ENCODE measurements around the gene NUDT4. TPM values are rescaled to one million over a fixed set of nuclear protein-coding genes. Genes with fewer than 3 reads are reported as not detected.
"Not testable (repeated sequence)": the region's sequence is repeated elsewhere in the genome, so short reads cannot be mapped to it uniquely, and the experiment has no call there.

Gene NUDT4
- total RNA-seq, 1 donor from 2014 or later = 41.0 TPM

DNA sequence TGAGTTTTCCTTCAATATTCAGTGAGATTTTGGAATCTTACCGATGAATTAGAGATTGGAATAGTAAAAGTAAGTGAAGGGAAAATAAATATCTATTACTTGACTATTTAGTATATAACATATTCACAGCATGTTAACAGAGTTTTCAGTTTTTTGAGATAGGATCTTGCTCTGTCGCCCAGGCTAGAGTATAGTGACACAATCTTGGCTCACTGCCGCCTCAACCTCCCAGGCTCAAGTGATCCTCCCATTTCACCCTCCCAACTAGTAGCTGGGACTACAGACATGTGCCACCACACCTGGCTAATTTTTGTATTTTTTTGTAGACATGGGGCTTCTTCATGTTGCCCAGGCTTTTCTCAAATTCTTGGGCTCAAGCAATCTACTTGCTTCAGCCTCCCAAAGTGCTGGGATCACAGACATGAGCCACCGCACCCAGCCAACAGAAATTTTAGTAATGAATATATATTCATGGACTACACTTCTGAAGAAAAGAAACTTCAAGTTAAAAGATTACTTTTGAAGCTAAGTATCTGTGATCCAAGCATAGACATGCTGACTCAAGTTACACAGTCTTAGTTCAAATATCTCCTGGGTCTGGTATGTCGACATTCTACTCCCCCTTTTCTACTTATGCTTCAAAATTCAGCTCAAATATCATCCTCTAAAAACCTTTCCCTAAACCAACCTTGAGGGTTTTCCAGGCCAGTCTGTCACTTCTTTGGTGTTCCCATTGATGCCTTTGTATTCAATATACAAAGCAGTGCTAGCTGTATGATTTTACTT lies 50.2 kb downstream of the NUDT4 start:
- Mint-ChIP-seq H3K27me3 (ENCODE audit: low read depth) (no peaks in the 10 kb centered on the region), H3K27ac (peak overlapping the region; percentile 62), H3K4me3 (no peak overlapping the region), H3K36me3 (no peaks in the 10 kb centered on the region), H3K4me1 (peaks cover 57% of the 10 kb centered on the region), H3K9me3 (no peaks in the 10 kb centered on the region)
- TF ChIP-seq, protein P1, sequence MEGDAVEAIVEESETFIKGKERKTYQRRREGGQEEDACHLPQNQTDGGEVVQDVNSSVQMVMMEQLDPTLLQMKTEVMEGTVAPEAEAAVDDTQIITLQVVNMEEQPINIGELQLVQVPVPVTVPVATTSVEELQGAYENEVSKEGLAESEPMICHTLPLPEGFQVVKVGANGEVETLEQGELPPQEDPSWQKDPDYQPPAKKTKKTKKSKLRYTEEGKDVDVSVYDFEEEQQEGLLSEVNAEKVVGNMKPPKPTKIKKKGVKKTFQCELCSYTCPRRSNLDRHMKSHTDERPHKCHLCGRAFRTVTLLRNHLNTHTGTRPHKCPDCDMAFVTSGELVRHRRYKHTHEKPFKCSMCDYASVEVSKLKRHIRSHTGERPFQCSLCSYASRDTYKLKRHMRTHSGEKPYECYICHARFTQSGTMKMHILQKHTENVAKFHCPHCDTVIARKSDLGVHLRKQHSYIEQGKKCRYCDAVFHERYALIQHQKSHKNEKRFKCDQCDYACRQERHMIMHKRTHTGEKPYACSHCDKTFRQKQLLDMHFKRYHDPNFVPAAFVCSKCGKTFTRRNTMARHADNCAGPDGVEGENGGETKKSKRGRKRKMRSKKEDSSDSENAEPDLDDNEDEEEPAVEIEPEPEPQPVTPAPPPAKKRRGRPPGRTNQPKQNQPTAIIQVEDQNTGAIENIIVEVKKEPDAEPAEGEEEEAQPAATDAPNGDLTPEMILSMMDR (IDR thresholded peaks at IDR 0.05; ENCODE audit: unreplicated experiment) = no peak
- no peak for DNase-seq (ENCODE audit: low spot score in 2 of 2, unreplicated experiment in 2 of 2)

DNA sequence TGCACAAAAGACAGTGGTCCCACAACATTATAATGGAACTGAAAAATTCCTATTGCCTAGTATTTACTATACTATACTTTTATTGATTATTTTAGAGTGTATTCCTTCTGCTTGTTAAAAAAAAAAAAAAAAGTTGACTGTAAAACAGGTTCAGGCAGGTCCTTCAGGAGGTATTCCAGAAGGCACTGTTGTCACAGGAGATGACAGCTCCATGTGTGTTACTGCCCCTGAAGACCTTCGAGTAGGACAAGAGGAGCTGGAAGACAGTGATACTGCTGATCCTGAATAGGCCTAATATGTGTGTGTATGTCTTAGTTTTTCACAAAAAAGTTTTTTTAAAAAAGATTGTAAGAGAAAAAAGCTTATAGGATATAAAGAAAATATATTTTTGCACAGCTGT lies 51.7 kb downstream of the NUDT4 start:
- Mint-ChIP-seq H3K27ac (peak overlapping the region; percentile 64), H3K9me3 (no peaks in the 10 kb centered on the region), H3K4me3 (no peak overlapping the region), H3K36me3 (no peaks in the 10 kb centered on the region), H3K4me1 (peaks cover 49% of the 10 kb centered on the region), H3K27me3 (ENCODE audit: low read depth) (no peaks in the 10 kb centered on the region)
- TF ChIP-seq, protein P1 (IDR thresholded peaks at IDR 0.05; ENCODE audit: unreplicated experiment) = no peak
- no peak for DNase-seq (ENCODE audit: low spot score in 2 of 2, unreplicated experiment in 2 of 2)

DNA sequence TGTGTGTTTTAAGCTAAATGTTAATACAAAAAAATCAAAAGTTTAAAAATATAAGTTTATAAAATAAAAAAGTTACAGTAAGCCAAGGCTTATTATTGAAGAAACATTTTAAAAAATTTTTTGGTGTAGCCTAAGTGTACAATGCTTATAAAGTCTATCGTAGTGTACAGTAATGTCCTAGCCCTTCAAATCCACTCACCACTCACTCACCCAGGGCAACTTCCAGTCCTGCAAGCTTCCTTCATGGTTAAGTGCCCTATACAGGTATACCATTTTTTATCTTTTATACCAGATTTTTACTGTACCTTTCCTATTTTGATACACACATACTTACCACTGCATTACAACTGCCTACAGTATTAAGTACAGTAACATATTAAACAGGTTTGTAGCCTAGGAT lies 52.1 kb downstream of the NUDT4 start:
- Mint-ChIP-seq H3K4me1 (peaks cover 45% of the 10 kb centered on the region), H3K27ac (peak overlapping the region; percentile 56), H3K36me3 (no peaks in the 10 kb centered on the region), H3K4me3 (no peak overlapping the region), H3K9me3 (no peaks in the 10 kb centered on the region), H3K27me3 (ENCODE audit: low read depth) (no peaks in the 10 kb centered on the region)
- TF ChIP-seq, protein P1 (IDR thresholded peaks at IDR 0.05; ENCODE audit: unreplicated experiment) = no peak
- no peak for DNase-seq (ENCODE audit: low spot score in 2 of 2, unreplicated experiment in 2 of 2)

DNA sequence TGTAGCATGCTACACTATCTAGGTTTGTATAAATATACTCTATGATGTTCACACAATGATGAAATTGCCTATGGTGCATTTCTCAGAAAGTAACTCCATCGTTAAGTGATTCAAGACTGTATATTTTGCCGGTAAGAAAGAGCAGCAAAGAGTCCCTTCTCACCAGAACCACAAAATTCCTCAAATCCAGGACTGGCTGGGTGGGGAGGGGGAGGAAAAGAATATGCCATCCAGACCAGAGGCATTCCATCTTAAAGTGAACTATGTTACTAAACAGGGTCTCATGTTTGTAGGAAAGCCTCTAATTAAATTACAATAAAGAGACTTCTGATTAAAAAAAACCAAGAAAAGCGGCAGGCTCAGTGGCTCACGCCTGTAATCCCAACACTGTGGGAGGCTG lies 52.6 kb downstream of the NUDT4 start:
- H3K27me3 Mint-ChIP-seq (ENCODE audit: low read depth) = no peaks in the 10 kb centered on the region
- H3K4me3 Mint-ChIP-seq = no peak overlapping the region
- TF ChIP-seq, protein P1 (IDR thresholded peaks at IDR 0.05; ENCODE audit: unreplicated experiment) = no peak
- H3K9me3 Mint-ChIP-seq = no peaks in the 10 kb centered on the region
- DNase-seq (ENCODE audit: low spot score in 2 of 2, unreplicated experiment in 2 of 2) = no peak
- H3K4me1 Mint-ChIP-seq = peaks cover 41% of the 10 kb centered on the region
- H3K27ac Mint-ChIP-seq = peak overlapping the region; percentile 56
- H3K36me3 Mint-ChIP-seq = no peaks in the 10 kb centered on the region

DNA sequence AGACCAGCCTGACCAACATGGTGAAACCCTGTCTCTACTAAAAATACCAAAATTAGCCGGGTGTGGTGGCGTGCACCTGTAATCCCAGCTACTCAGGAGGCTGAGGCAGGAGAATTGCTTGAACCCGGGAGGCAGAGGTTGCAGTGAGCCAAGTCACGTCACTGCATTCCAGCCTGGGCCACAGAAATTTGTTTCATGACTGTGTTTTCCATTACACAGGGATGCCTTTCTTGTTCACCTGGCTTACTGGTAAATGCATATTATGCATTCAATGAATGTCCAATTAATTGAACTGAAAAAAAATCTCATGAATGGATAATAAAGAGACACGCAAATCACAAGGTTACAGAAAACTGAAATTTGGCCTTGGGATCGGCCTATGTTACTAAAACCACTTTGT lies 54.3 kb downstream of the NUDT4 start:
- not testable (repeated sequence) for H3K27me3 Mint-ChIP-seq (ENCODE audit: low read depth); DNase-seq (ENCODE audit: low spot score in 2 of 2, unreplicated experiment in 2 of 2); H3K9me3 Mint-ChIP-seq; H3K36me3 Mint-ChIP-seq; H3K4me3 Mint-ChIP-seq
- H3K4me1 Mint-ChIP-seq = peaks cover 27% of the 10 kb centered on the region
- H3K27ac Mint-ChIP-seq = peak overlapping the region; percentile 59

DNA sequence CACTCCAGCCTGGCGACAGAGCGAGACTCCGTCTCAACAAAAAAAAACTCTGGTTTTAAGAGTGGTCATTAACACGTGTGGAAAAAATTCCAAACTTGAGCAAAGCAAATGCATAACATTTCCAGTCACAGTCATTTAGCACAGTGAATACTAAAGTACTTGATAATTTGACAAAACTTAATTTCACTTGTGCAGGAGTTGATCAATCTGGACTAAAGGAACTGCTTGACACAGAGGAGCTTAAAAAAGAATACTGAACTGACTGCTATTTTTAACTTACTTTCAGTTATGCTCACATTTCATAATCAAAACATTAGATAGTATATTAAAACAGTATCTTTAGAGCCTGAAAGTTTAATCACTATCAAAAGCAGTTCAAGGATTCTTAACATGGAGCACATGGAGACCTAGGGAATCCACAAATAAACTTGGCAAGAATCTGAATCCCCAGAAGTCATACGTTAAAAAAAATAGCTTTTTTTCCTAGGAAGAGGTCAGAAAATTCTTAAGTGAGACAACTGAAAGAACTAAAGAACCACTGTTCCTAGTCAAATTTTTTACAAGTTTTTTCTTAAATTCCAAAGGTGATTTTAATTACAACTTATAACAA lies 56.6 kb downstream of the NUDT4 start:
- Mint-ChIP-seq H3K27ac (peak overlapping the region; percentile 16), H3K9me3 (no peaks in the 10 kb centered on the region), H3K4me3 (no peak overlapping the region), H3K36me3 (no peaks in the 10 kb centered on the region), H3K27me3 (ENCODE audit: low read depth) (no peaks in the 10 kb centered on the region), H3K4me1 (peaks cover 27% of the 10 kb centered on the region)
- TF ChIP-seq, protein P1 (IDR thresholded peaks at IDR 0.05; ENCODE audit: unreplicated experiment) = no peak
- no peak for DNase-seq (ENCODE audit: low spot score in 2 of 2, unreplicated experiment in 2 of 2)
